HG02588 (cell line): ENCODE results near the gene KCNK5.

Source experiments
- ATAC-seq: cut with Tn5 transposase; IDR thresholded peaks from one replicate; pipeline ENCODE4 v1.9.1; 2021; ENCODE audit warnings: mild to moderate bottlenecking, moderate library complexity; ENCODE audit not compliant: unreplicated experiment

KCNK5 gene

GRCh38 chr6:39247667-39248194, 18.5 kb upstream of the KCNK5 start:
- ATAC-seq = no peak

- ATAC-seq = no peak
These were observed 14.5 kb upstream of the KCNK5 start for GRCh38 chr6:39243809-39244208.

DNA sequence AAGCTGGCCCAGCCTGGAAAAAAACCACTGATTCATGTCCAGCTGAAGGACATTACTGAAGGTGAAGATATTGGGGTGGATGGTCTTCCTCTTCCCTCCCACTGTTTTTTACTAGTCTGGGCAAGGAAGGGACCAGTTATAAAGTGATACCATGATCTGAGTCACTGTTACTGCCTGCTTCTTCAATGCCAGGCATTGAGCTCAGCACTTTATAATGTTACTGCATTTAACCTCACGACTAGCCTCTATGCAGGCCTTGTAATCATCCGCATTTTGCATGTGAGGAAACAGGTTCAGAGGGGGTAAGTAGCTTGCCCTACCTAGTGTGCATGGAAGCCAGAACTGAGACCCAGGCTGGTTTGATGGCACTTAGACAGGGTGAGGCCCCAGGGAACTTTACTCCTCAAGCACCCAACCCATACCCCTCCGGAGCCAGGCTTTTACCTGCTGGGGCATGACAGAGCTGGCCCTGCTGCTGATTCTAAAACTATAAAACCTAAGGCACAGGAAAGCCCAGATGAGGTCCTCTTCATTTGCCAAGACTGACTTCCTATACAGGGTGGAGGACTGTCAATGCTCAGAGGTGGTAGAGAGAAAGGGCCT, 11.0 kb upstream of the KCNK5 start:
- ATAC-seq = no peak

- ATAC-seq = no peak
These were observed 10.4 kb upstream of the KCNK5 start for GRCh38 chr6:39239527-39240154.

GRCh38 chr6:39236742-39237141, 7.5 kb upstream of the KCNK5 start:
- ATAC-seq = no peak

DNA sequence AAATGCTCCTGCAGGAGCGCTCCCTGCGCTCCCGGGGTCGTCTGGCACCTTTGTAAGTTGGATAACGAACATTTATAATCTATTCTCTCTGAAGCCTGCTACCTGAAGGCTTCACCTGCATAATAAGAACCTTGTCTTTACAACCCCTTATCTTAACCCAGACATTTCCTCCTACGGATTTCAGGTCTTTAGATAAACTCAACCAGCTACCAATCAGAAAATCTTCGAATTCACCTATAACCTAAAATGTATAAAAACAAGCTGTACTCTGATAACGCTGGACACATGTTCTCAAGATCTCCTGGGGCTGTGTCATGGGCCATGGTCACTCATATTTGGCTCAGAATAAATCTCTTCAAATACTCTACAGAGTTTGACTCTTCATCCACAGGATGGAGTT, 4.1 kb upstream of the KCNK5 start:
- ATAC-seq = no peak

DNA sequence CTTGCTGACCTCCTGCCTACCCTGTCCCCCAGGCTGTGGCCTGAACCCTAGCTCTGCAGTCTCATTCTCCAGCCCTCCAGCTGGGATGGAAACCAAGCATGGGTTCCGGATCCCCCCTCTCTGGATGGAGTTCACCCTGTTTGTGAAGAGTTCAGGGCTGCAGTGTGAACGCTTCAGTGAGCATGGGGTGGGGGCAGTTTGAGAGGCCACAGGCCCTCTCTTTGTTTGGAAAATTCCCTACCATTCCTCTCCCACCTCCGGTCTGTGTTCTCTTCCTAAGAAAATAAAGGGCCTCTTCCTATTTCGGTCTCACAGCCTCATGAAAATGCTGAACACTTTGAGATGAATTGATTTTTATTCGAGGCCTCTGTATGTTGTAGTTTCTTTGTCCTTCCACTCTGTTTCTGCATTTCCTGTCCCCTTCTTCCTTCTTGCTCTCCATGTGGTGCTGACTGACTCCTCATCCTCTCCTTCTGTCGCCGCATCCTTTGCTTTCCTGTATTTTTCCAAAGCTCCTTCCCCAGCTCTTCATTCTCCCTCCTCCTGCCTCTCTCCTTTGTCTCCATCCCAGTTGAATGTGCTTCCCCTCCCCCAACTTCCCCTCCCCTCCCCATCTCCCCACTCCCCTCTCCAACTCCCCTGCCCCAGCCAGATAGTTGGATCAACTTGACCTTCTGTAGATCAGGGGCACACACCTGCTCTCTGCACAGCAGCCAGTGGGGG, 2.4 kb upstream of the KCNK5 start:
- ATAC-seq = no peak

DNA sequence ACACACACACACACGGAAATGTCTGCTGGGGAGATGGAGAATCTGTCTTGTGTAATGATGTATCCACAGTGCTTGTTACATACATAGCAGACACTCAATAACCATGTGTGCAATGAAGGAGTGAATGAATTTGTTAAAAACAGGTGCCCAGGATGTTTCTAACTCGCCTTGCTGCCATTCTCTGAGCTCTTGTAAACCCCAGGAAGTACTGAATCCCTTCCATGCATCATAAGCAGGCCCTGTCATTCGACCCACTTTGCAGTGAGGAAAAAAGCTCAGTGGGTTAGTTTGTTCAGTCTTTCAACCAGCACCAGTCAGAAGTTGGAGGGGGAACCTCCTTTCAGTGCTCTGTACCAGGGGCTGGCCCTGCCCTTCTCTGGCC, 1.4 kb upstream of the KCNK5 start:
- no peak for ATAC-seq

DNA sequence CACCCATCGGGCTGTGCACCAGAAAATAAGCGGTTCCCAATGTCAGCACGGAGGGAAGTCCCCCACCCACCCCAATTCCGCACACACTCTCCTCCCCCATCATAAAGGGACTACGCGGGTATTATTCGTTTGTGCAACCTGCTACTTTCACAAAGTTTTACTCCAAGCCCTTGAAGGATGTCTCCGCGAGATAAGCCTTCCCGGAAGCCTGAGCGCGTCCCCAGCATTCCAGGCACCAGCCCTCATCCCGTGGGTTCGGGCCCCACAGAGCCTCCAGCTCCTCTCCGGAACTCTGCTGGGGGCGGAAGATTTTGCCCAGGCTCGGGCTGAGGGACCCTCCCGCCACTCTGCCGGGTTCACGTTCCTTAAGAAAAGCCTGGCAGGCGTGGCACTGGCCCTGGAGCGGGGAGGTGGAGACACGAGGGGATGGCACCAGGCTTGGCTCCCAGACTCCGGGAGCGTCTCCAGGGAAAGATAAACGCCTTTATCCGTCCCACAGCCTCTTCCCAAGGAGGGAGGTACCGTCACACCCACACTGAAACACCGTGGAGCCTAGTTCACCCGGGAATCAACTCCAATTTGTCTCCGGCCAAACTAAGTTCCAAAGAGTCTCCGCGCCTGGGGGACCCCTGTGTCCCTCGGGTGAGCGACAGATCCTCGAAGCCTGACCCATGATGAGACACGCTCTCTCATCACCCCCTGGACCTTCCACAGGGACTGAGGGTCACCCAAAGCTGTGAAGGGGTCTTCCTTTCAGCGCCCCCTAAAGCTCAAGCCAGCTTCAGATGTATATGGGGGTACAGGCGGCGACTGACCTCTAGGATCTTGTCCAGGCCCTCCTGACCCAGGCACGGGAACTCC, 934 bp downstream of the KCNK5 start:
- ATAC-seq = no peak

DNA sequence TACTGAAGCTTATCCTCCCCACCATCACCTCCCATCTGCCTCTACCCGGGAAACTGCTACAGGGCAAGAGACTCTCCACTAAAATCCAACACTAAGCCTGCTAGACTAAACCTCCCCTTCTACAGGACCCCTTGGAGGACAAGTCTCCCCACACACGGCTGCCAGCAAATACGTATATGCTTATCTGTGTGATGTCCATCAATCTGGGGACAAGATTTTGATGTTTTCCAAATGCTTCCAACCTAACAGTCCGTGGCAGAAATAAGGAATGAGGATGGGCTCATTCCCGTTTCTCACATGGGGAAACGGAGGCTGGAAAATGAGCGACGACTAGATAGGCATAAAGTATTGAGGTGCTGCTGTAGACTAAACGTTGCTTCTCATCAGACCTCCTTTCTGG, 1.8 kb downstream of the KCNK5 start:
- ATAC-seq = no peak

DNA sequence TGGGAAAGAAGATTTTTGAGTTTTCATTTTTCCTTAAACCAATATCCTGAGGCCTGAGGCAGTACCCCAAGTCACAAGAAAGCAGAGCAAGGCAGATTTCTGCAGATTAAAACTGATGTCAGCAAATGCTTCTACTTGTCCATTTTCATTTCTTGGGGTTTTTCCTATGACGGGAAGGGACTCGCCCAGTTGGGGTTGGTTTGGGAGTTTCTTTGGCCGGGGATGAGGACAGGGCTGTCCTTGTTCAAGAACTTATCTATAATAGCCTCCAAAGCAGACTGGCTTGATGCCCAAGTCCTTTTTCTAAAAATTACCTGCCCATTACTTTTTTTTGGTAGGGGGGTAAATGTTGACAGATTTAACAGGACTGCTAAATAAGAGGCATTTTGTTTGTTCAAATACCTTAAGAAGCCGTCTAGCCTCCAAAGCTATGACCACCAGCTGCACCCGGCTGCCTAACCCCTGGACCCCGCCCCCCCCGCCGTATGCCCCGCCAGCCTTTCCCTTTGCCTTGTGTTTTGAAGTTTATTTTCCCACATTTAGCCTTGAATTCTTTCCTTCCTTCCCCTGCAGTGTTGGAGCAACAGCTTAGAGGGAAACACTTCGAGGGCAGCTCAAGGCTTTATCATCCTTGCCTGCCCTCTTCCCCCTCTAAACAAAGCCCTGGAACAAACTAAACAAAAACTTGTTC, 2.5 kb downstream of the KCNK5 start:
- no peak for ATAC-seq

DNA sequence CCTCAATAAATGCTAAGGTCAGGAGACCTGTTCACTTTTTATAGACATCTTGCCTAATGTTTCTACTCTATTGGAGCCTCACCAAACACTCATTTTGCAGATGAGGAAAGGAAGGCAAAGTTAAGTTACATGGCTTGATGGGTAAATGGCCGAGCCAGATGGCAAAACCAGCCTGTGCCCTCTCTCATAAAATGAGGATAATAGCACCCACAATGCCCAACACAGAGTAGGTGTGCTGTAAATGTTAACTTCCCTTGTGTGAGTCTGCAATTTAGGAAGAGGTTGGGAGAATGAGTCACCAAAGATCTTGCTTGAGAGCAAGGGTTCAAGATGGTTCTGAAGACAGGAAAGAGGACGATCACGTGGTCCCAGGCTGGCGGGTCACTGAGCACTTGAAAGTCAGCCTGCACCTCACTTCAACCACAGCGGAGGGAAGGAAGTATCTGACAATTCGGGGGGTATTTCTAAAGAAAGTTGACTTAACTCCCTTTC, 3.3 kb downstream of the KCNK5 start:
- ATAC-seq = no peak

DNA sequence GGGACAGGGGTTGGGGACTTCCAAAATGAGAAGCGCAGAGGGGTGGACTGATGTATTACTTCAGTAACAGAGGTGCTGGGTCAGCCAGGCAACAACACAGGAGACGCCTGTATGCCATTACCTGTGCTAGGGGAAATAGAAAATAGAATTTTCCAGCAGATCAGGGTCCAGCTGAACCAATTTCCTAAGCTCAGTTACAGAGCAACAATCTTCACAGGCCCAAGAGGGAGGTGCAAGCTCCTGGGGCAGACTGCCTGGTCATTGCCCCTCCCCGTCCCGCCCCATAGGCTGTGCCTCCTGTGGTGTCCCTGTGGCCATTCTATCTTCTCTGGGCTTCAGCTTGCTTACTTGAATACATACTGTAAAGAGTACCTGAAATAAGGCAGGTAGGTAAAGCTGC, 3.7 kb downstream of the KCNK5 start:
- ATAC-seq = no peak

DNA sequence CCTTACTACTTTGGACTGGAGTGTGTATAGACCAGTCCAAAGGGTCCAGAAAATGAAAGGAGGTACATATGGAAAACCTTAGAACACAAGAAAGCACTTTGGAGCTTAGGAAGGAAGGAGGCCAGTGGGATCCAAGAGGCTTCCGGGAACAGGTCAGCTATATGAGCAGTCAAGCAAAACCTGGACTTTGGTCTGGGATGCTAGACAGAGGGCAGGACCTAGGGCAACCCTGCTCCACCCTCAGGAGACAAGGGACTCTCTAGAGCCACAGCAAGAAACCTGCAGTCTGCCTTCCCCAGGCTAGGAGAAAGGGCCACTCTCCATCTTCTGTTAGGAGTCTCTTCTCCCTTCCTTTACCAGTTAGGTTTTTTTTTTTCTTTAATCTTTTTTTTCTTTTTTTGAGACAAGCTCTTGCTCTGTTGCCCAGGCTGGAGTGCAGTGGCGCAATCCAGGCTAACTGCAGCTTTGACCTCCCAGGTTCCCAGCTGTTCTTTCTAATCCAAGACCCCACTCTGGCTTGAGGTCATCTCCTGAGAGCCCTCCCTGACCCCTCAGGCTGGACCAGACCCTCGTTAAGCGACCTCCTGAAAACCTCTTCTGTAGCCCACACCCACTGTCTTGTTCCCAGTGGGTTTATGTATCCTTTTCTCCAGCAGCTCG, 4.6 kb downstream of the KCNK5 start:
- ATAC-seq = no peak

GRCh38 chr6:39224011-39224410, 5.3 kb downstream of the KCNK5 start:
- no peak for ATAC-seq

- ATAC-seq = no peak
These were observed 5.7 kb downstream of the KCNK5 start for GRCh38 chr6:39223555-39223954.

DNA sequence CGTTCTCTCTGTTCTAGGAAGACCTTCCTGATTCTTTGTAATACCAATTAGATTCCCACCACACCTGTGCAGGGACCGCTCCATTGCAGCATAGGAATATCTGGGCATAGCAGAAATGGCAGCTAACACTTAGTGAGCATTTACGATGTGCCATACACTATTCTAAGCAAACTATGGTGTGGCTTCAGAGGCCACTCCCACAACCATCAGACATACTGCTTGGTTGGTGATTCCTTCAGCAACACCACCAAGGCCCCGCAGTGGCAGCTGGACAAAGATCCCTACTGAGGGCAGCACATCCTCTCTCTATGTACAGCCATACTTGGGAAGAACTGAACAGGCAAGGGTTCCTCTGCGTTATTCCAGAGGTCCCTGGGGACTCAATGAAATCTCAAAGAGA, 6.2 kb downstream of the KCNK5 start:
- ATAC-seq = no peak

DNA sequence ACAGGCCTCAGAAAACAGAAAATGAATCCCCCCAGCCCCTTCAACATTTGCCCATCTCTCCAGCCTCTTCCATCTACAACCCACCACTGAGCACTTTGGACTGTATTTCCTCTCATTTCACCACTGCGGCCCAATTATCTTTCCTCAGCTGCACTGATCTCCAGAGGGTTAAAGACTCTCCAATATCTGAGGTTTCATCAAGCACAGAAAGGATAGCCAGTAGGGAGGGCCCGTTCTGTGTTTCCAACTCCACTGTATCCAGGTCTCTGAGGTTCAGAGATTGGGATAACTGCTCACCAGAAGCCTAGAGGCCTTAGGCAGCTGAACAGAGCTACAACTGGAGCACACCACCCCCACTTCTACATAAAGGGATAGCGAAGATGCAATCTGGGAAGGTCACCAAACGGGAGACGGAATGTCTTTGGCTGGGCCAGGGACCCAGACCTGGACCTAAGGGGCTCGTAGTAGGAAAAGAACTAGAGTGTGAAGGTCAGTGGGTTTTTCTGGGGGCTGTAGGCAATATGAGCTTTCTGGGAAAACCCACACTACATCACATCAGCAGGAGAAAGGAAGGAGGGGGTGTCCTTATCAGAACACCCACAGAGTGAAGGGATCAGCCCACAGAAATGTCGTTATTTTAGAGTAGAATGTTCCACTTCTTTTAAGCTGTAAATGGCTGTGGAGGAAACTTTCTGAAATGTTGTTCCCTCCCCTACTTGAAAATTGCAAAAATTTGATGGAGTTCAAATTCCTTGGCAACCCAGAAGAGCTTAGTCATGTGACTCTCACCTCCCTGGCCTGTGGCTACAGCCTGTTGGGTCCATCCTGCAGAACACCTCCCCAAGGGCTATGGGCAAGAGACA, 7.3 kb downstream of the KCNK5 start:
- ATAC-seq = no peak

DNA sequence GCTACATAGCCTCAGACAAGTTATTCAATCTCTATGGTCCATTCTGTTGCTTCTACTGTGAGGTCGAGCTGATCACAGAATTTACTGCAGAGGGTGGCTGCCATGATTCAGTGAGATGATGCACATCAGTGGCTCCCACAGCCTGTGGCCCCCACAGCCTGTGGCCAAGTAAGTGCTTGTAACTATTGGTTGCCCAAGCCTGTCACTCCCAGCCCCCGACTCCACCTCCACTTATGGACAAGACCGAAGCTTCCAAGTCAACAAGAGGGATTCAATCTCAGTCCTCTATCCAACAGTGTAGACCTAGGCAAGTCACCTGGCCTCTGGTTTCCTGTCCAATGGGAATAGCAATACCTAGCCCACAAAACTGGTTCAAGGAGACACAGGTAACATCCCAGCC, 8.2 kb downstream of the KCNK5 start:
- no peak for ATAC-seq
